ENCODE results near the gene SLC49A4. TPM values are rescaled to one million over a fixed set of nuclear protein-coding genes. Genes with fewer than 3 reads are reported as not detected.

The SLC49A4 gene
- total and polyA plus RNA-seq, 2 of the 8 experiments (the other 6 are each of a cell fraction or from before 2014, with no cell fraction given): 9.5 to 10.2 TPM

DNA sequence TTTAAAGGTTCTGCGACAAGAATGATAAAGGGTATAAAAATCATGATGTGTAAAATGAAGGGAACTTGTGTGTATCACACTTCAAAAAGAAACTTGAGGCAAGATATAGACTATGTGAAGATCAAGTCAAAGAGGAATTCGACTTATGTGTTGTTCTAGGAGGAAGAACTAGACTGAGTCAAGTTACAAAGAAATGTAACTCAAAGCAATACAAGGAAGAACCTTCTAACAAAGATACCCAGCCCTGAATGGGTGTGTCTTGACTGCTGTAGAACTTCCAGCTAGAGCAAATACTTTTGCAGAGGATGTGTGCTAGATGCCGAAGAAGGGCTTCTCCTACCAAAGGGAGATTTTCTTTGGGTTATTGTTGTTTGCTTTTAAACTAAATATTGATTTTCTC, 2.4 kb downstream of the SLC49A4 start:
- H3K27ac ChIP-seq (ENCODE audit: low read depth, low read length): no peak overlapping the region
- no peak for FAIRE-seq
- WGBS, 2 experiments (ENCODE audit: extremely low coverage in 1 of 2, insufficient coverage in 1 of 2, insufficient read length in 1 of 2, insufficient replicate concordance in 2 of 2, low coverage in 1 of 2, low lambda C conversion rate in 2 of 2, missing lambda C conversion rate in 1 of 2): 91% methylated on average over 3 of the region's 3 CpGs; no CpG with 5 or more reads in 1 of the 2 experiments
- peaks cover 0 to 7% (median 3%) of the 10 kb centered on the region in 4 experiments; a peak in 3 of 7 replicates for H3K27me3 ChIP-seq (replicated peaks in 1 of 4; ENCODE audit: control insufficient read depth in 3 of 4, extremely low read depth in 1 of 4, insufficient read depth in 3 of 4, low read length in 3 of 4)
- no peak overlapping the region for H4K91ac ChIP-seq (replicated peaks; ENCODE audit: insufficient read length, low read length)
- no peak overlapping the region for H3K23ac ChIP-seq (ENCODE audit: insufficient read length)
- H4K5ac ChIP-seq (ENCODE audit: insufficient read length, low read depth, low read length): no peak overlapping the region
- H2BK5ac ChIP-seq (ENCODE audit: low read depth, low read length): no peak overlapping the region
- H3K56ac ChIP-seq (replicated peaks; ENCODE audit: insufficient read length, low read depth, low read length): no peak overlapping the region
- H3K9ac ChIP-seq (replicated peaks in 1 of 4; ENCODE audit: extremely low read depth in 1 of 4, low read depth in 3 of 4, low read length in 3 of 4): no peak overlapping the region
- no peak overlapping the region for H3K18ac ChIP-seq (ENCODE audit: extremely low read depth, low read length)
- no peak overlapping the region for H2AK5ac ChIP-seq (ENCODE audit: low read depth, low read length)
- peaks cover 0 to 7% (median 2%) of the 10 kb centered on the region in 4 experiments; a peak in 2 of 7 replicates for H3K4me1 ChIP-seq (replicated peaks in 1 of 4; ENCODE audit: control insufficient read depth in 3 of 4, insufficient read depth in 4 of 4, low read length in 3 of 4)
- no peaks in the 10 kb centered on the region for H4K20me1 ChIP-seq (replicated peaks in 1 of 2; ENCODE audit: control insufficient read depth in 1 of 2, insufficient read depth in 2 of 2, low read length in 2 of 2)
- POLR2A ChIA-PET (ENCODE audit: partially characterized antibody): no interaction called here
- H3K4ac ChIP-seq (replicated peaks; ENCODE audit: insufficient read length, low read depth, low read length): no peak overlapping the region
- H4K8ac ChIP-seq (ENCODE audit: extremely low read depth, insufficient read depth, low read length): no peak overlapping the region
- no peak for DNase-seq (ENCODE audit: low read depth in 1 of 2, low spot score in 2 of 2)
- CTCF ChIA-PET (ENCODE audit: partially characterized antibody): interaction anchor here (0.6 to 1.5 kb wide), 2 partner anchors 23 to 75 kb away, joined by 4 read pairs; no protein-coding TSS in a partner anchor
- peaks cover 11% of the 10 kb centered on the region; the same call in 1 of the 2 replicates for H3K23me2 ChIP-seq (ENCODE audit: low read depth, low read length)
- no peaks in the 10 kb centered on the region for H3K9me3 ChIP-seq (ENCODE audit: insufficient read depth in 2 of 2, low read depth in 1 of 2, low read length in 1 of 2)
- no peak overlapping the region for H2BK120ac ChIP-seq (replicated peaks; ENCODE audit: low read depth, low read length)
- no peaks in the 10 kb centered on the region for H3K79me1 ChIP-seq (ENCODE audit: low read depth, low read length)
- H2BK15ac ChIP-seq (ENCODE audit: low read length): no peak overlapping the region
- no peak overlapping the region for H3K4me2 ChIP-seq (ENCODE audit: insufficient read depth in 1 of 2, low read depth in 2 of 2, low read length in 2 of 2)
- no peak overlapping the region for H2BK12ac ChIP-seq (ENCODE audit: low read depth, low read length)
- no peaks in the 10 kb centered on the region for H3K36me3 ChIP-seq (ENCODE audit: control insufficient read depth in 2 of 4, insufficient read depth in 4 of 4, low read length in 3 of 4)
- no peak overlapping the region for H2AFZ ChIP-seq (ENCODE audit: low read length)
- H3K14ac ChIP-seq (ENCODE audit: insufficient read length): no peak overlapping the region
- H3K4me3 ChIP-seq (ENCODE audit: extremely low read depth in 1 of 4, insufficient read depth in 2 of 4, low read depth in 3 of 4, low read length in 4 of 4): no peak overlapping the region
- no peak overlapping the region for H2BK20ac ChIP-seq (ENCODE audit: low read length)
- H3K79me2 ChIP-seq (ENCODE audit: control insufficient read depth in 1 of 2, insufficient read depth in 2 of 2, low read length in 2 of 2): 0 out of 4 replicates have a peak, but pooled peaks cover 0 to 5% of the 10 kb centered on the region in 2 experiments
- TF ChIP-seq RXRA (IDR thresholded peaks at IDR 0.05; ENCODE audit: insufficient read depth, low read depth, low read length) (no peak), RNF2 (IDR thresholded peaks at IDR 0.05; ENCODE audit: borderline replicate concordance, low read depth, low read length, missing control alignments, poor library complexity, severe bottlenecking) (no peak), RFX5 (IDR thresholded peaks at IDR 0.05; ENCODE audit: borderline replicate concordance, low read depth, low read length) (no peak), EZH2 (IDR thresholded peaks at IDR 0.05; ENCODE audit: low read depth, low read length, severe bottlenecking) (no peak), TAF7 (optimal IDR thresholded peaks at IDR 0.05; ENCODE audit: borderline replicate concordance, low read depth, low read length) (no peak), BRCA1 (IDR thresholded peaks at IDR 0.05; ENCODE audit: low read depth, low read length) (no peak), RBBP5 (IDR thresholded peaks at IDR 0.05; ENCODE audit: borderline replicate concordance, low read depth, low read length) (no peak)
- TF ChIP-seq, protein P1, sequence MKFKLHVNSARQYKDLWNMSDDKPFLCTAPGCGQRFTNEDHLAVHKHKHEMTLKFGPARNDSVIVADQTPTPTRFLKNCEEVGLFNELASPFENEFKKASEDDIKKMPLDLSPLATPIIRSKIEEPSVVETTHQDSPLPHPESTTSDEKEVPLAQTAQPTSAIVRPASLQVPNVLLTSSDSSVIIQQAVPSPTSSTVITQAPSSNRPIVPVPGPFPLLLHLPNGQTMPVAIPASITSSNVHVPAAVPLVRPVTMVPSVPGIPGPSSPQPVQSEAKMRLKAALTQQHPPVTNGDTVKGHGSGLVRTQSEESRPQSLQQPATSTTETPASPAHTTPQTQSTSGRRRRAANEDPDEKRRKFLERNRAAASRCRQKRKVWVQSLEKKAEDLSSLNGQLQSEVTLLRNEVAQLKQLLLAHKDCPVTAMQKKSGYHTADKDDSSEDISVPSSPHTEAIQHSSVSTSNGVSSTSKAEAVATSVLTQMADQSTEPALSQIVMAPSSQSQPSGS (IDR thresholded peaks at IDR 0.05; ENCODE audit: low read length): no peak

Measured in H1 (cell line).